GM19395 (cell line): ENCODE data around the gene SF3B4.
A peak's percentile ranks its signal among the peaks of the same experiment; 100 is the strongest.

ENCODE experiments used
- ATAC-seq: cut with Tn5 transposase; IDR thresholded peaks from one replicate; pipeline ENCODE4 v1.9.1; 2021; ENCODE audit warnings: mild to moderate bottlenecking, moderate library complexity; ENCODE audit not compliant: unreplicated experiment

Gene SF3B4

DNA sequence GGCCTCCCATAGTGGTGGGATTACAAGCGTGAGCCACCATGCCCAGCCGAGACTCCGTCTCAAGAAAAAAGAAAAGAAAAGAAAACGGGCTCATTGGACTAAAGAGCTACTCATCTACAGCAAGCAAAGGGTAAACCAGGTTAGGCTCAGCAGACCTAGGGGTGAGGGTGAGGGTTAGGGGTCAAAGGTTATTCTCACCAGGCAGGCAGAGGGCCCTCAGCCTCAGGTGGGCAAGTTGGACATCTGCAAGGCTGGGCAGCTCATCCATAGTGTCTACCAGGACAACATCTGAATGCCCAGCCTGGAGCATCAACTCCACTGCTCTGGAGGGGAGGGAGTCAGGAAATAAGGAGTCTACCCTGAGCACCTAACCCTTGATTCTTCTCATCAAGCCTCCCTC lies 5.6 kb upstream of the SF3B4 start:
- ATAC-seq = no peak

DNA sequence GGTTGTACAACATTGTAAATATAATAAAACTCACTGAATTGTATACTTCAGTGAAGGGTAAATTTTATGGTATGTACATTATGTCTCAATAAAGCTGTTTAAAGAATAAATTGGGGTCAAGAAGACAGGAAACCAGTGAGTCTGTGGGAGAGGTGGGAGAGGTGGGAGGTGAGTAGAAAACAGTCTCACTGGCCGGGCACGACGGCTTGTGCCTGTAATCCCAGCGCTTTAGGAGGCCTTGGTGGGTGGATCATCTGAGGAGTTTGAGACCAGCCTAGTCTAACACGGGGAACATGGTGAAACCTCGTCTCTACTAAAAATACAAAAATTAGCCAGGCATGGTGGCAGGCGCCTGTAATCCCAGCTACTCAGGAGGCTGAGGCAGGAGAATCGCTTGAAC lies 4.9 kb upstream of the SF3B4 start:
- no peak for ATAC-seq

DNA sequence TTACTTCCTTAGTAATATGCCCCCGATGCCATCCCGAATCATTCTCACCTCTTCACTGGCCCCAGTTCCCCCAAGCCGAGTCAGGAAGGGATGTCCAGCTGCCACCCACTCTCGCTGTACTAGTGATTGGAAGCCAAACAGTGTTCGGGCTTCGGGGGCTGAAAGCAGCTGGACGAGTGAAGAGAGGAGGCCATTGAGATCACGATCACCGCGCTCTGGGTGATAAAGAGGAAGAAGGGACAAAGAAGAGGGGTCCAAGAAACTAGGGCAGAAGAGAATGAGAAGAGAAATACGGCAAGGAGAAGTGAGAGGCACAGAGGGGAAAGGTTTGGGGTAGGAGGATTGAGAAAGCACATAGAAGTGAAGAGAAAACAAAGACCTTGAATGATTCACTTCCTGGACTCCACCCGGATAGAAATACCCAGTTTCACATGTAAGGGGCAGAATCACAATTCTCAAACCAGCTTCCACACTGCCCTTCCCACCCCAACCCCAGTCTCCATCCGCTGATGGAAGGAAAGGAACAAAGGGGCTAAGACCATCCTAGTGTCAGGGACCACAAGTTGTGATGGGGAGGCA lies 3.7 kb upstream of the SF3B4 start:
- no peak for ATAC-seq

DNA sequence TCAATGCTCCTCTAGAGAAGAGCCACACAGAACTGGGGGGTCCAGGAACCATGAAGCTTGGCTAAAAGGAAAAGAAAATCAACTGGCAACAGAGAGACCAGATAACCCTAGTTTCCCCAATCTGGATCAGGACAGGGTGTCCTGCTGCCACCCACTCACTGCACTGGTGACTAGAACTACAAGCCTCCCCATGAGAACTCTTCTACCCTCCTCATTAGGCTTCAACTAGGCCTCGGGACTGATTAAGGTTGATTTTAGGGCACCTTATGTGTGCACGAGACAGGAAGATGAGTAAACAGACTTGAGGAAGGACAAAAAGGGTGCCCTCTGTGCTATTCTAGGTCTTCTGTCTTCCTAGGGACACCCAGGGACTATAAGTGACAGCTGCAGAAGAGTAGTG lies 2.3 kb upstream of the SF3B4 start:
- no peak for ATAC-seq

DNA sequence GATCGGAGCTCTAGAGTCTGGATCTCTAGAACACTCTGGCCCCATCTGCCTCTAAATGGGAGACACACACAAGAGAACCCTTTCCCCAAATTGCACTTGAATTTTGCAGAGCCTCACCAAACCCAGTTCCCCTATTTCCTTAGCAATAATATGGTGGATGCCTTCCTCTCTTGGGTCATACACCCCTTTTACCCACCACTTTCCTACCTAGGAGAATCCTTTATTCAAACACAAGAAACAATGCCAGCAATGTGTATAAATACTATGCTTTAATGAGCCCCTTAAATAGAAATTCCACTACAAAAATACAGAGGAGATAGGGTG lies 760 bp upstream of the SF3B4 start:
- no peak for ATAC-seq

DNA sequence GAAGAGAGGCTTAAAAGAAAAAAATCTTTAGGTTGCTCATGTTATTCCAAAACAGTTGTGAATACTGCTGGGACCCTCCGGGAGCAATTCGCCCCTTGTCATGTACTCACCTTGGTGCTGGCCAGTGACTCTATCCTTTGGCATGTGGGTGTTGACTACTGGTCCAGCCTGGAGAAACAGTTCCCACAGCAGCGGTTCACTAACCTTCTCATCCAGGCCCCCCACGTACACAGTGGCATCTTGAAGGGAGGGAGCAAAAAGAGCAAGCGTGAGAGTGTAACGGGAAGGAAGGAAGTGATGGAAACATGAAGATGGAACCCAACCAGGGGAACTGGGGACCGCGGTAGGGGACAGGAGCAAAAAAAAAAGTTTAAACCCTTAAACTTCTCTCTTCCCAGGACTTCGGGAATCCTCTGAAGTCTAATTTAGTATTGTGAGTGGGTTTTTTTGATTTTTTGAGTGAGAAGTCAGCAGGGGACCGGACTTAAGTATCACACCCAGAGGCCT lies 494 bp downstream of the SF3B4 start:
- no peak for ATAC-seq

DNA sequence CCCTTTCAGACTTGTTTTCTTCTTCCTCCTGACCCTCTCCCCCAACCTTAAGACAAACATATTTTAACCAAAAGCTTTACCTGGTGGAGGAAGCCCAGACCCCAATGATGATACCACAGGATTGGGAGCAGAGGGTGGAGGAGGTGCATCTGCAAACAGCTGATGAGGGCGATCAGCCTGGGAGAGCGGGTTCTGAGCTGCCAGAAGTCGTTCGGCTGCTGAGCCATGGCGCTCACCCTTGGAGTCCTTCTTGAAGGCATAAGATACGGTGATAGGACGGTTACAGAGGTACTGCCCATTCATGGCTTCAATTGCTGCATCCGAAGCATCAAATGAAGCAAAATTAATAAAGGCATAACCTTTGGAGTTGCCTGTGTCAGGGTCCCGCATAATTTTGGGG lies 1.3 kb downstream of the SF3B4 start:
- no peak for ATAC-seq

DNA sequence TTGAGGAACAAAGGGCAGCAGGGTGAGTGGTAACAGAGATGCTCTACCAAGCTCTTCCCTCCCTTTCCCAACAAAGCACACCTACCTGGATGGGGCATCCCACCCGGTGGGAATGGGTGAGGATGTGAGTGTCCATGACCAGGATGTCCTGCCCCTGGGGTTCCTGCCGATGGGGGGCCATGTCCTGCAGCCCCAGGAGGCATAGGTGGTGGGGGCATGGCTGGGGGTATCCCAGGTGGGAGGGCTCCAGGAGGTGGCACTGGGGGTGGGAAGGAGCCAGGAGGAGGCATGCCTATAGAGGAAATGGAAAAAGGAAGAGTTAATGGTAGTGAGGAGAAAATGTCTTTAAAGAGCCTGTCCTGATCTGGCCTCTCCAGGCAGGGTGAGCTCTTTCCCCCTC lies 1.9 kb downstream of the SF3B4 start:
- no peak for ATAC-seq

DNA sequence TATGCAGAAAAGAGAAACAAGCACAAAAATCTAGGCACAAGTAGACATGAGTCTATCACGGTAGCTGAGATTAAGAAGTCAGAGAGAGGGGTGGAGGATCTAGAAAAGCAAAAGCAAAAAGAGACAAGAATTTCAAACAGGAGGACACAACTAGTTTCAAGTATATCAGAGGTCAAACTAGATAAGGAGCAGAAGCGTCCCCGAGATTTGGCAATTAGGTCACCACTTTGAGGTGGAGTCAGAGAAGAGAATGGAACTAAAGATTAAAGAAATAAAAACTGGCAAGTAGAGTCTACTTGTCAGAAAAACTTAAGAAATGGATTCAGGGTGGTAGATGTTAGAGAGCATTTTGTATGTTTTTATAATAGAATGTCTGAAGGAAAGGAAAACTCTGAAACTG lies 2.3 kb downstream of the SF3B4 start:
- no peak for ATAC-seq

DNA sequence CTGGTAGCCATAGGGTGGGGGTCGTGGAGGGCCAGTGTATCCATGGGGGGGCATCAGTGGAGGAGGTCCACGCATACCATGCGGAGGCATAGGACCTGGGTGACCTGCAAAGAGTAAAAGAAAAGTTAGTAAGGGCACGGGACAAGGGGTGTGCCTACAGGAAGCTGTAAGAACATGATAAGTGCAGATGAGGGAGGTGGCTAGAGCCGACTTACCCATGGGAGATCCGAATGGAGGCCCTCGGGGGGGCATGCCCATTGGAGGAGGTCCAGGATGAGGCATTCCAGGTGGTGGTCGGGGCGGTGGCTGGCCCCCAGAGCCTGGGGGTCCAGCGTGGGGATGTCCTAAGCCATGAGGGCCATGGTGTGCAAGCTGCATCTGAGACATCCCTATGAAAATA lies 4.0 kb downstream of the SF3B4 start:
- no peak for ATAC-seq

DNA sequence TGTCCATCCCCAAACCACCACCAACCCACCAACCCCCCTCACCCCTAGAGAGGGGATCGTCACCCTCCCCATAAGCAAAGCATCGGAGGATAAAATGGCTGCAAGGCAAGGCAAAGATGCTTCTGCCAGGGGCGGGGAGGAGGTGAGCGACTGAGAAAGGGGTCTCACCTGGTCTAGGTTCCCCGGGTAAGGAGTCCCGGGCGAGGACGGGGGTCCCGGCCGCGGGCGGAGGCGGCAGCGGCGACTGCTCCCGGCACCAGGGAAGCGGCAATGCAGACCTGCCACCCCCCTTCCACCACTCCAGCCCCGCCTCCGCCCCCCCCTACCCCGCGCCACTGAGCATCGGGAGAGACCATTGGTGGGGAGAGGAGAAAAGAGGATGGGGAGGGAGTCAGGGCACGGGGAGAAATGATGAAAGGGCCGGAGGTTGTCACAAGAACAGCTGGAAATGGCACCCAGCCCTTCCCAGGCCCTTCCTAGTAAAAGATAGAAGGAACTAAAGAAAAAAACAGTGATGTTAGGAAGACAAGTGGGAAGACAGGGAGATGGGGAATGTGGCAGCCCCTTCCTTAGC lies 9.9 kb downstream of the SF3B4 start, which contains the start of gene SV2A:
Gene SV2A (minus strand): TSS at position 274 of the 574 bp plus-strand sequence. CDS start 4,004 bp downstream, outside the sequence.
- no peak for ATAC-seq

DNA sequence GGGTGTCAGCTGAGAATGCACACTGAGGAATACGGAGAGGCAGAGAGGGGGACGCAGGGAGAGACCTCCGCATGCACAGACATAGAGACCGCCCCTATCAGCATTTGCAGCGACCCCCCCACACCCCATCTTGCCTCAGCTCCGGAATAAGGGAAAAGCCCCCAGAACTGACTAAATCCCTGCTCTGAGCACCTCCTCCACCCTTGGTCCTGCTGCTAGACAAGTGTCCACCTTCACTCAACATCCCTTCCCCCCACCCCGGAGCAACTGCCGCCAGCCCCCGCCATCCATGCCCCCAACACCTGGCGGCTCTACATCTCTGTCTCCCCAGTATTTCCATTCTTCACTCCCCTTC lies 10.7 kb downstream of the SF3B4 start:
- no peak for ATAC-seq

DNA sequence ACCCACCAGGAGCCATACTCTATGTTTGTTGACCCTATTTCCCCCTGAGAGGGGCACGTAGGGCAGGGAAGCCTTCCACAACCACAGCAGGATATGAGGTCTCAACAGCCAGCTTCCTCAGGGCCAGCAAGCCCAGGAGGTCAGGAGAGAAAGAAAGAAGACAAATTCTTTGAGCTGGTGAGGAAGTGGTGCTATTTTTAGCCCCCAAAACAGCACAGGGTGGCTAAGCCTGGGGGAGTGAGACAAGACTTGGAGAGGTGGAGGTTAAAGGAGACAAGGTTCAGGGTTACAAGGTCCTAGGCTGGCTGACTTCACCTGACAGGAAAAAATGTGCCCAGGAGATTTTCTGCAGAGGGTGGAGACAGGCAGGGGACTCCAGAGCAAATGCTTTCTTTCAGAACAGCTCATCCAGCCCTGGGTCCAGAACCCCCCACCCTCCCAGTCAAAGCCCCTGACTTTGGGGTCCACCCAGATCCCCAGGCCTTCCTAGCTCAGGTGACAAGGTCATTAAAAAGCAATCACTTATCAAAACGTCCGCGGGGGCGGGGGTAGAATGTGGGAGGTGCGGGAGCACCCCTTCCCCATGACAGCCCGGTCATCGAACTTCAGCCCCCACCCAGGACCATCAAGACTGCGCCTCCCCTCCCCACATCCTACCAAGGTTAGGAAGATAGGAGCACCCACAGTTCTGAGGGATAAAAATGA lies 11.3 kb downstream of the SF3B4 start:
- no peak for ATAC-seq

DNA sequence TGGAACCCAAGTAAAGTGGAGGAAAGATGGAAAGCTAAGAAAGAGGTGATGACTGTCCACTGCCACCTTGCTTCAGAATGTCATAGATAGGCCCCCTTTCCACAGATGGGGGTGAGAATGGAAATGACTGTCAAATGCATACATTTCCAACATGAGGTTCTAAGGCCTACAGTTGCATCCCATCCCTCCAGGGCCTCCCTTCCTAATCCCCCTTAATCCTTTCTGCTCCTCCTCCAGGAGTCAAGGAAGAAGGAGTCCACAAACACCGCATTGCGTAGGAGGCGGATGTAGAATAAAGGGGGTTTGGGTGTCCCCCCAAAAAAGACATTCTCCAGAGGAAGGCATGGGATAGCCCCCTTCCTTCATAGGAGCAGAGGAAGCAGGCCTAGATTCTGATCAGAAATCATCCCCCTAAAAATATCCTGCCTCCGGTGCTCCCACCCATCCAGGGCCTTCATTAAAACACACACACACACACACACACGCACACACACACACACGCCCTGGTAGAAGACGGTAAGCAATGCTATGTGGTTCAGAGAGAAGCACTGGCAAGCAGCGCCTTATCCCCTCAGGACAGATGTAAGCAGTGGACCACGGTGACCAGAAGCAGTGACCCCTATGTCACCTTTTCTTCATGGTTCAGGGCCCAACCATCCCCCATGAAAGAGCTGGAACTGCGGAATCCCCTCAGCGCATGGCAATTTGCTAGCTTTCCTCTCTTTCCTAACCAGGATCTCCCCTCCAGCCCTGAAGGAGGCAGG lies 12.0 kb downstream of the SF3B4 start:
- no peak for ATAC-seq

DNA sequence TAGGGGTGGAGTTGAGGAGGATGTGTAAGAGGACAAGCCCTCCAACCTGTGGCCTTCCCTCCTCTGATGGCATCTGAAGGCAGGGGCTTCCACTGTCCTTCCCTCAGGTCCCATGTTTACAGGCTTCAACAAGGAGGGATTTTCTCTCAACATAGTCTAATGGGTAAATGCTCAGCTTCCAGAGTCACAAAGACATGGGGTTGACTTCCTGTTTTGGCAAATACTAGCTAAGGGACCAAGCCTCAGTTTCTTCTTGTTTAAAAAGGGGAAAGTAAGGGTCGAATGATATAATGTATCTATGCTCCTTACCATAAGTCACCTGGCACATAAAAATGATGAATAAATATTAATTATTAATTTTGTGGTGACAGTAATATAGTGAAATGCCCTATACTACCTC lies 13.1 kb downstream of the SF3B4 start:
- no peak for ATAC-seq

DNA sequence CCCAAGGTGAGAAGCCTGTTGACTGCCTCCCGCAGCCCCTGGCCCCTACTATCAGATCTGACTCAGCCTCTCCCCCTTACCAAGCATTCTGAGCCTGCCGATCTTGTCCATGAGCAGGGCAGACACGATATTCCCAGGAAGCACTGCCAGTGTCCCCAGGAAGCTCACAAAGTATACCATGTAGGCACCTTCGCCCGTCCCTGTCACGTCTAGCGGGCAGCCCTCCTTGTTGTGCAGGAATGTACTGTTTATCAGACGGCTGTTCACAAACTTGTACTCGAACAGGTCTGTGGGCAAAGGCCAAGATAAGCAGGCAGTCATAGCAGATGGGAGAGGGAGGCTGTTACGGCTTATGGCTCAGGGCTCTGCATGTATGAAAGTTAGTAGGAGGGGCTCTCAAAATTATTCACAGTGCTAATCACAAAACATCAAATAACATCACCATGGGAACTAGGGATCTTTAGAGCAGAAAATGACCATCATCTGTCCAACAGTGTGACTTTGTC lies 21.0 kb downstream of the SF3B4 start:
- ATAC-seq = no peak

DNA sequence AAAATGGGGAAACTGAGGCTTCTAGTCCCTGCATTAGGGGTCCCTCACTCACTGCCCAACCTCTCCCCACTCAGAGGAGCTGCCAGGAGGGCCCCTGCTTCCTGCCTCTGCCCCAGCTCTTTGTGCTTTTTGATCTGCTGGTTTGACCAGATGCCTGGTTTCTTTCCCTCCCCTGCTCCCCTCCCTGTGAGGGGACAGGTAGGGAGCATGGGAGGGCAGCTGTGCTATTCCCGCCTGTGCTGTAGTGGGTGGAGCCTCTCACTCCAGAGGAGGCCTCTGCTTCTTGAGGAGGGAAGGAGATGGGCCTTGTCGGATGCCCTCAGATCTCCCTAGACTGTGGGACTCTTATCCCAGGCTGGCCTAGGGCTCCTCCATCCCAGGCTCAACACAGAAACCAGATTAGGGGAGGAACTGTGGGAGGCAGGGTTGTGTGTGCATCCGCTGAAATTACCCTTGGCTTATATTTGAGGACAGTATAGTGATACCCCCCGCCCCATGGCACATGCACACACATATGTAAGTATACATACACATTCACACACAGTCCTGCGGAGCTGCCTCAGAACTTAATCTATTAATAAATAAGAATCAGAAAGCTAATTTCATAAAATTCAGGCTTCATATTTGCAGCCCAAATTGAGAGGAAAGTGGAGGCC lies 23.6 kb downstream of the SF3B4 start:
- no peak for ATAC-seq

DNA sequence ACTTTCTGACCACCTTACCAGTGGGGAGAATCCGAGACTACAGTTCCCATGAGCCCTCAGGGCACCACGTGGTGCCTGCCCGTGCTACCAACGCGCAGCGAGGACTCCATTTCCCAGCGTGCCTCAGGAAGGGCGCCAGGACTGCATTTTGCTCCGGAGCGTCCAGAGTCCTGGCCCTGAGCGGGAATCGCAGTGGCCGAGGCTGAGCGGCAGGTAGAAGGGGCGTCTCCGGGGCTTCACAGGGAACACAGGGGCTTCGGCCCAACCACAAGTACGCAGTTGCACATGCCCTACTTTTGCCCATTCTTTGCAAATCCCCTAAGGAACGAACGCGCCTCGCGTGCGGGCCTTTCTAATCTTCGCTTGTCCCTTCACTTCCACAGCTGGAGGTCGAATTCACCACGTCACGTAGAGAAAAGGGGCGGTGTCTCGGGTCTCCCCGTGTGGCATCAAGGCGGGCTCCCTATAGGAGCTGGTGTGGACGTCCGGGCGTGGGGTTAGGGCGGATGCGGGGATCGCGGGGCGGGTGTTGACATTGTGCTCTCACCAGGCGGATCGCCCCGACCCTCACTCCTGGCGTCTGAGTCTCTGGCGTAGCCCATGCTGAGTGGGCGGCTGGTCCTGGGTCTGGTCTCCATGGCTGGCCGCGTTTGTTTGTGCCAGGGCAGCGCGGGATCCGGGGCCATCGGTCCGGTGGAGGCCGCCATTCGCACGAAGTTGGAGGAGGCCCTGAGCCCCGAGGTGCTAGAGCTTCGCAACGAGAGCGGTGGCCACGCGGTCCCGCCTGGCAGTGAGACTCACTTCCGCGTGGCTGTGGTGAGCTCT lies 27.9 kb downstream of the SF3B4 start, which contains the start of gene BOLA1:
Gene BOLA1 (plus strand): TSS at position 109 of the 825 bp plus-strand sequence. CDS start 492 bp downstream, at position 601.
- ATAC-seq = peak; percentile 94

DNA sequence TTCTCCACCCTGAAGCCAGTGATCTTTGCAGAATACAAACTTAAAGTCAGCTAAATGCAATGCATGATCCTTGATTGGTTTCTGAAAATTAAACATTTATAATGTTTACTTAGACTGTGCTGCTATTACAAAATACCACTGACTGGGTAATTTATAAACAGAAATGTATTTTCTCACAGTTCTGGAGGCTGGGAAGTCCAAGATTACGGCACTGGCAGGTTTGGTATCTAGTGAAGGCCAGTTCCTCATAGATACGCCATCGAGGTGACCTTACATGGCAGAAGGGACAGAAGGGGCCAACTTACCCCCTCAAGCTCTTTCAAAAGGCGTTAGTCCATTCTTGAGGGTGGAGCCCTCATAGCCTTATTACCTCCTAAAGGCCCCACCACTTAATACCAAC lies 31.0 kb downstream of the SF3B4 start:
- ATAC-seq = no peak

DNA sequence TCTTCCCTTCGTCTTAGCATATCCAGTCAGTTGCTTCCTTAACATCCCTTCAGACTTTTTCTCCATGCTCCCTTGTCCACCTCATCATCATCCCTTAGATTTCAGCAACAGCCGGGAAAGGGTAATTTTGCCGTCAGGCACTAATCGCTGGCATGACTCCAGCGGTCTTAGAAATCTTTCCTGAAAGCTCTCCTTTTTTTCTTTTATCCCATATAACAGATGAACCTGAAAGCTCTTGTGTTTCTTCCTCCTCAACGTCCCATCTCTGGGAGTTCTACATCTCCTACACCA lies 38.7 kb downstream of the SF3B4 start:
- ATAC-seq = no peak
